GM15510 (cell line): ENCODE data around the gene TLR1.

Experiments
- POLR2A ChIP-seq: IDR thresholded peaks from 3 replicates; pipeline ENCODE4 v1.6.1; 2011; ENCODE audit warnings: borderline replicate concordance; ENCODE audit not compliant: insufficient read length; ENCODE audit errors: extremely low read depth

TLR1 gene, protein sequence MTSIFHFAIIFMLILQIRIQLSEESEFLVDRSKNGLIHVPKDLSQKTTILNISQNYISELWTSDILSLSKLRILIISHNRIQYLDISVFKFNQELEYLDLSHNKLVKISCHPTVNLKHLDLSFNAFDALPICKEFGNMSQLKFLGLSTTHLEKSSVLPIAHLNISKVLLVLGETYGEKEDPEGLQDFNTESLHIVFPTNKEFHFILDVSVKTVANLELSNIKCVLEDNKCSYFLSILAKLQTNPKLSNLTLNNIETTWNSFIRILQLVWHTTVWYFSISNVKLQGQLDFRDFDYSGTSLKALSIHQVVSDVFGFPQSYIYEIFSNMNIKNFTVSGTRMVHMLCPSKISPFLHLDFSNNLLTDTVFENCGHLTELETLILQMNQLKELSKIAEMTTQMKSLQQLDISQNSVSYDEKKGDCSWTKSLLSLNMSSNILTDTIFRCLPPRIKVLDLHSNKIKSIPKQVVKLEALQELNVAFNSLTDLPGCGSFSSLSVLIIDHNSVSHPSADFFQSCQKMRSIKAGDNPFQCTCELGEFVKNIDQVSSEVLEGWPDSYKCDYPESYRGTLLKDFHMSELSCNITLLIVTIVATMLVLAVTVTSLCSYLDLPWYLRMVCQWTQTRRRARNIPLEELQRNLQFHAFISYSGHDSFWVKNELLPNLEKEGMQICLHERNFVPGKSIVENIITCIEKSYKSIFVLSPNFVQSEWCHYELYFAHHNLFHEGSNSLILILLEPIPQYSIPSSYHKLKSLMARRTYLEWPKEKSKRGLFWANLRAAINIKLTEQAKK

DNA sequence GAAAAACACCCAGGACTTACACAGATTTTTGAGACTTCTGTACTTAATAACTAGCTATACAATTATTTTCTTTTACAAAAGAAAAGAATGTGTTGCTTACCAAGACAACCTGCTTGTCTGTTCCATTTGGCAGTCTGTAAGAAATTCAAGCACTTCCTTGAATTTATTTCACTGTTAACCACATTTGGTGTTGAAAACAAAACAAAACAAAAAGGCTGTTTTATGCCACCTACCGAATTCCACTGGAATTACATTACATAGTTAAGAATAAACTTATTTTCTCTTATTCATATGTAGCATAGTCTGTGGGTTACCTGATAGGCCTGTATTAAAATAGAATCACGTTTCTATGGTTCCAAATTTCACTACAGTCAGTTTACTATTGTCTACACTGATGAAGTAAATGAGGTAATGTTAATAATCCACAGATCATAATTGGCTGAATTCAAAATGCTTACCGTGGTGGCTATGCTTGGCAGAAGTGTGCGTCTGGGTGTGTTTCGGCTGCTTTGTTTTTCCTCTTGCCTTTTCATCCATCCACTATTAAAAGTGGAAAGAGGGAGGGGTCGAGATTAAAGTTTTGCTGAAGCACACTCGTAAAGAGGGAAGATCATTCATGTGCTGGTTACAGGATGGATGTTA, at the start of gene TLR1:
Gene TLR1 (minus strand): TSS at position 138 of the 642 bp plus-strand sequence. CDS start 5,960 bp downstream, outside the sequence.
- TF ChIP-seq POLR2A, result no peak

DNA sequence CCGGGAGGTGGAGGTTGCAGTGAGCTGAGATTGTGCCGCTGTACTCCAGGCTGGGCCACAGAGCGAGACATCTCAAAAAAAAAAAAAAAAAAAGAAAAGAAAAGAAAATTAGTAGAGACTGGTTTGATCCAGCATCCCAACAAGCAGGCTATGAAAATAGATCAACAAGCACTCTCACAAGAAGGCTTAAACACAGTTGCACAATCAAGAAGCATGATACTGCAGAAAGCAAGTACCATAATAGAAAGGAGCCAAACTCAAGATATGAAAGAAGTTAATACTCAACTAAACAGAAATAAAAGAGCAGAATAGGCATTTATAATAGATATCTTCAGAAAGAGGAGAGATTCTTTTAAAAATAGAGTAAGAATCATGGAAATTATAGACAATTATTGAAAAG, 41.4 kb upstream of the TLR1 start:
- TF ChIP-seq POLR2A, result no peak

DNA sequence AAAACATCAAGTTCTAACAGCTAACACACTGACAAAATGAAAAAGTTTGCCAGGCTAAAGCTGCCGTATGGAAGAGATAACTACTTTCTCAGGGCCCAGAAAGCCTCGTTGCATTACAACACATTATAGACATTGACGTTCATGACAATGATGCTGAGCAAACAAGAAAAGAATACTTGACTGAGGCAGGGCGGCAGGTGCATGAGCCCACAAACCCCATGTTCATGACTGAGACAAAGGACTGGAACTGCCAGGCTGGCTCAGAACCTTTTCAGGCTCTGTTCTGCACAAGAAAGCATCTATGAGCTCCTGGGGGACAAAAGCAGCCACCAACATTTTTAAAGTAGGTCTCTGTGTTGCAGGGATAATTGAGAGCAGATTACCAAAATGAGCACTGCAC, 38.4 kb upstream of the TLR1 start:
- no peak for TF ChIP-seq POLR2A

DNA sequence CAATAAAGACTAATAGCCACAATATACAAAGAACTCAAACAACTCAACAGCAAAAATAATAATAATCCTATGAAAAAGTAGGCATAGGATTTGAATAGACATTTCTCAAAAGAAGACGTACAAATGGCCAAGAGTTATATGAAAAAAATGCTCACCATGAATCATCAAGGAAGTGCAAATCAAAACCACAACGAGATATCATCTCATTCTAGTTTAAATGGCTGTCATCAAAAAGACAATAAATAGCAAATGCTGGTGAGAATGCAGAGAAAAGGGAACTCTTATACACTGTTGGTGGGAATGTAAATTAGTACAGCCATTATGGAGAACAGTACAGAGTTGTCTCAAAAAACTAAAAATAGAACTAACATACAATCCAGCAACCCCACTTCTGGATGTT, 33.3 kb upstream of the TLR1 start:
- TF ChIP-seq POLR2A, result no peak

DNA sequence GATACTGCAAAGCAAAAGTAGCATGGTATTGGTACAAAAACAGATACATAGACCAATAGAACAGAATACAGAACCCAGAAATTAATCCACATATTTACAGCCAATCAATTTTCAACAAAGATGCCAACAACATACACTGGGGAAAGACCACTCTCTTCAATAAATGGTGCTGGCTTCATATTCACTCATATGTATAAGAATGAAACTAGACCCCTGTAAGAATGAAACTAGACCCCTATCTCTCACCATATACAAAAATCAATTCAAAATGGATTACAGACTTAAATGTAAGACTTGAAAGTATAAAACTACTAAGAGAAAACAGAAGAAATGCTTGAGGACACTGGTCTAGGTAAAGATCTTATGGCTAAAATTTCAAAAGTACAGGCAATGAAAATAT, 32.7 kb upstream of the TLR1 start:
- TF ChIP-seq POLR2A, result no peak

DNA sequence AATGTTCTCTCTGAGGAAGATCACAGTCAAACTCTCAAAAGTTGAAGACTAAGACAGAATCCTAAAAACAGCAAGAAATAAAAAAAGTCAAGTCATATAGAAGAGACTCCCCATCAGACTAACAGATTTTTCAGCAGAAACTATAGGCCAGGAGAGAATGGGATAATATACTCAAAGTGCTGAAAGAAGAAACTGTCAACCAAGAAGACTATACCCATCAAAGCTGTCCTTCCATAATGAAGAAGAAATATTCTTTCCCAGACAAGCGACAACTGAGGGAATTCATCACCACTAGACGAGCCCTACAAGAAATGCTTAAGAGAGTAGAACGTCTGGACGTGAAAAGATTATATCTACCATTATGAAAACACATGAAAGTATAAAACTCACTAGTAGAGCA, 30.0 kb upstream of the TLR1 start:
- no peak for TF ChIP-seq POLR2A

DNA sequence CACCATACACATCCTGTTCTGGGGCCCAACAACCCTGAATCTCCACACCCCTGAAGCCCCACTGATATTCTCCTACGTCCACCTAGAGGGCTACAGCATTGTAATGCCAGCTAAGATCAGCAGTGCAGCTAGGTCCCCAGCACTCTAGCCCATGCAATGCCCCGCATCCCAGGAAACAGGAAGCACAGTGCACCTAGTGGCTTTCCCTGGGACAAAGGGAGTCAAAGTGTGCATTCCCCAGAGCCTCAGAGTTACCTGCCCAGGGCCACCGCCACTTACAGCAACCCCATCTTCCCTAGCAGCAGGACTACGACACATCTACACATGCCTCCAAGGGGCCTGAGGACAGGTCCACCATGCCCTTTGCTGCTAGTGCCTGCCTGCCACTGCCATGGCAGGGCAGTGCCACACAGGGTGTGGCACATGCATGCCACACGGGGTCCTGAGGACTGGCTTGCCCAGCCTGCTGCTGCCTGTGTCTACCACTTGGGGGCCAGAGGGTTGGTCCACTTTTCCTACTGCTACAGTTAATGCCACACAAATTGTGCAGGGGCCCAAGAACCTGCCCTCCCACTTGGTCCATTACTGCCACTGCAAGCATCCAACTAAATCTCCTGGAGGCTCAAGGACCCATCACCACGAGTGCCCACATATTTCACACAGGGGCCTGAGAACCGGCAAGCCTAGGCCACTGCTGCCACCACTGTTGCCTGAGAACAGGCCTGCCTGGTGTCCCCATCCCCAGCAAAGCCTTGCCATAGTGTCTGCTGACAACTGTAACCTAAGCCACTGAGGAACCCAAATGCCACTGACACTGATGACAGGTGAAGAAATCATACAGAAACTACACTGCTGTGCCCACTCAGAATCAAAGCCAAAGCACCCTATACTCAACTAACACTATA, 28.3 kb upstream of the TLR1 start:
- no peak for TF ChIP-seq POLR2A

DNA sequence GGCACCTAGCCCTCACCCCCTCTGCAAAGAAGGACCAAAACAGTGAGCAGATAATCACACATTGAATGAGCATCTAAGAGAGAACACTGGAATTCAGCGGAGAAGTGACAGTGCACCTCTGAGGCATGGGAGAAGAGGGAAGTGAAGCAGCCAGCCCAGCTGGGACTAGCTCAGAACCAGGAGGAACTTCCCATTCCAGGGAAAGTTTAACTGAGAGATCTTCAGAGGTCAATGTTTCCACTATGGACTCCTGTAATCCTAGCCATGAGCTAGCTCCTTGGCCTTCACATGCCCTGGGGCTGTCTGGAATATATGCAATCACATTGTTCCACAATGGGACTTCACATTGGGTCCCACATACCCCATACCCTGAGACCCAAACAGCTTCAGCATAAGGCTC, 27.6 kb upstream of the TLR1 start:
- no peak for TF ChIP-seq POLR2A

DNA sequence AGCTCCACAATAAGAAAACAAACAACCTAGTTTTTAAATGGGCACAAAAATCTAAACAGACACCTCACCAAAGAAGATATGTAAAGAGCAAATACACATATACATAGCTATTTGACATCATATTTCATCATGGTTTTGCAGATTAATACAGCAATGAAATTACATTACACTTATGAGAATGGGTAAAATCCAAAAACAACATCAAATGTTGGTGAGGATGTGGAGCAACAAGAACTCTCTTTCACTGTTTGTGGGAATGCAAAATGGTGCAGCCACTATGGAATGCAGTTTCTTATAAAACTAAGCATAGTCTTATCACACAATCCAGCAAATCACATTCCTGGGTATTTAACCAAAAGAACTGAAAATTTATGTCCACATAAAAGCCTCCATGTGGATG, 27.1 kb upstream of the TLR1 start:
- TF ChIP-seq POLR2A, result no peak

DNA sequence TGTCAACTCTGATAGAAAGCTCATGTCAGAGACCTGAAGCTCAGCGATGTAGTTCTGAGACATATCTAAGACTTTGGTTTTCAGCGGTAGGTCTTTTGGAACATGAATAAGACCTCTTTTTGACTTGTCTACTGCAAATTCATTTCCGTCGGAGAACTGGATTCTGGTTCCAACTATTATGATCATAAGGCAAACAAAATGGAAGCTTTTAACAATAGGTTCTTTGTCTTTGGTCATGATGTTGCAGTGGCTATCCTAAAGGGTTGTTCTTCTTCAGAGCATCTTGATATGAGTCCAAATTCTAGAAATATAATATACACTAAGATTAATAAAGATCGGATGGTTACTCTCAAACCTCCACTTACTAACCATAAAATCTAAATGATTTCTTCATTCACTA, 24.6 kb upstream of the TLR1 start:
- TF ChIP-seq POLR2A, result no peak

DNA sequence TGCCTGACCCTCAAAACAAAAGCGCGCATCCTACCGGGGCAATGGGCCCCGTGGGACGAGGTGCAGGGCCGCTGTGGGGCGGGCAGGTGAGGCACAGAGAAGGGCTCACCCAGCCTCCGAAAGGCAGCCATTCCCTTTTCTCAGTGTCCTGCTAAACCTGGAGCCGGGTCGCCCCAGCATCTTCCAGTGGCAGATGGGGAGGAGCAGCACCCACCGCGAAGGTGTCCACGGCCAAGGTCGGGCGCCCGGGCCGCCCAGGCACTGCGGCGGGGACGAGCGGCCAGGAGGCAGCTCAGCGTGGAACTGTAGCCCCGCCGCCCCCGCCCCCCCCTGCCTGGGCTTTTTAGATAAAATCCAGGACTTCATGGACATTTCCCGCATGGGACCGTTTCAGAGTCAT, 19.2 kb upstream of the TLR1 start:
- no peak for TF ChIP-seq POLR2A

DNA sequence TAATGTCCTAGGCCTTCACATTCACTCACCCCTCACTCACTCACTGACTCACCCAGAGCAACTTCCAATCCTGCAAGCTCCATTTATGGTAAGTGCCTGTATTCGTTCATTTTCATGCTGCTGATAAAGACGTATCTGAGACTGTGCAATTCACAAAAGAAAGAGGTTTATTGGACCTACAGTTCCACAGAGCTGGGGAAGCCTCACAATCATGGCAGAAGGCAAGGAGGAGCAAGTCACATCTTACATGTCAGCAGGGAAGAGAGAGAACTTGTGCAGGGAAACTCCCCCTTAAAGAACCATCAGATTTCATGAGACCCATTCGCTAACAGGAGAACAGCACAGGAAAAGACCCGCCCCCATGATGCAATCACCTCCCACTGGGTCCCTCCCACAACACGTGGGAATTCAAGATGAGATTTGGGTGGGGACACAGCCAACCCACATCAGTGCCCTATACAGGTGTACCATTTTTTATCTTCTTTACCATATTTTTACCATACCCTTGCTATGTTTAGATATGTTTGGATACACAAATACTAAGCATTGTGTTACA, 18.2 kb upstream of the TLR1 start:
- no peak for TF ChIP-seq POLR2A

DNA sequence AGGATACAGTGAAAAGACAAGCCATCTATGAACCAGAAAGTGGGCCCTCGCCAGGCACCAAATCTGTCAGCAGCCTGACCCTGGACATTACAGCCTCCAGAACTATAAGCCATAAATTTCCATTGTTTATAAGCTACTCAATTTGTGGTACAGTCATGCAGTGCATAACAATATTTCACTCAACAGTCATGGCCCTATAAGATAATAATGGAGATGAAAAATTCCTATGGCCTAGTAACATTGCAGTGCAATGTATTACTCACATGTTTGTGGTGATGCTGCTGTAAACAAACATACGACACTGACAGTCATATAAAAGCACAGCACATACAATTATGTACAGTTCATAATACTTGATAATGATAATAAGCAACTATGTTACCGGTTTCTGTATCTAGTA, 17.1 kb upstream of the TLR1 start:
- TF ChIP-seq POLR2A, result no peak
